AG10803 (cell line): ENCODE results near the gene AKAP1.

Experiments
- DNase-seq: peaks from one replicate; pipeline ENCODE4 v3.0.0; 2010; ENCODE audit warnings: low read depth
- H3K4me3 ChIP-seq: 2 replicates; pipeline ENCODE4 v1.5.1; 2011; ENCODE audit warnings: mild to moderate bottlenecking, low read length, control low read depth
- TF ChIP-seq, protein P1 (sequence below): conservative IDR thresholded peaks from 2 replicates; pipeline ENCODE4 v1.5.1; 2011; ENCODE audit warnings: mild to moderate bottlenecking, low read length, control low read depth, inconsistent platforms

Gene AKAP1

DNA sequence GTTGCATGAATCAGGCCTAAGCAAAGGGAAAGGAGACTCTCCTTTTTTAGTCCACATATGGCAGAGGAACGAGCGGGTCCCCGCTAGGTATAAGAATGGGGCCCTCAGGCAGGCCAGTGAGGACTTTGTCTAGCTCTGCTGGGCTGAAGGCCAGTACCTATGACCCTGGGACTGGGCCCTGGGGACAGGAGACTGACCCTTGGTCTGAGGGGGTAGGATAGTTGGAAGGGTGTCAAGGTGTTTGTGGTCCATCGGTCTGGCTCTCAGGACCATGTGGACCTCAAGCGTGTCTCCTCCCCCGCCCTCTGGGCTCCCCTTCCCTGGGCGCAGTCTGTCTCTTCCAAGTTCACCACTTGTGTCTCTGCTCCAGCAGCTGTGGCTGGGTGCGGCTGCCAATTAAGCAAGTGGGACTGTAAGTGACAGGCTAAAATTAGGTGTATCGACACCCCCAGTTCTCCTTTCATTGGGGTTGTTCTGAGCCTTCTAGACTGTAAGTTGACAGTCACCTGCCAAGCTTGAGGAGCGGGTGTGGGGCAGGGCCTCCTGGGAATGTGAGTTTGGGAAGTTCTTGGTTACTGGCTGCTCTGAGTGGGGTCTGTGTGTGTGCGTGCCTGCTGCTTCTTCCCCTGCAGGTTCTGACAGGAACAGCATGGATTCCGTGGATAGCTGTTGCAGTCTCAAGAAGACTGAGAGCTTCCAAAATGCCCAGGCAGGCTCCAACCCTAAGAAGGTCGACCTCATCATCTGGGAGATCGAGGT, 24.5 kb downstream of the AKAP1 start:
- TF ChIP-seq, protein P1, sequence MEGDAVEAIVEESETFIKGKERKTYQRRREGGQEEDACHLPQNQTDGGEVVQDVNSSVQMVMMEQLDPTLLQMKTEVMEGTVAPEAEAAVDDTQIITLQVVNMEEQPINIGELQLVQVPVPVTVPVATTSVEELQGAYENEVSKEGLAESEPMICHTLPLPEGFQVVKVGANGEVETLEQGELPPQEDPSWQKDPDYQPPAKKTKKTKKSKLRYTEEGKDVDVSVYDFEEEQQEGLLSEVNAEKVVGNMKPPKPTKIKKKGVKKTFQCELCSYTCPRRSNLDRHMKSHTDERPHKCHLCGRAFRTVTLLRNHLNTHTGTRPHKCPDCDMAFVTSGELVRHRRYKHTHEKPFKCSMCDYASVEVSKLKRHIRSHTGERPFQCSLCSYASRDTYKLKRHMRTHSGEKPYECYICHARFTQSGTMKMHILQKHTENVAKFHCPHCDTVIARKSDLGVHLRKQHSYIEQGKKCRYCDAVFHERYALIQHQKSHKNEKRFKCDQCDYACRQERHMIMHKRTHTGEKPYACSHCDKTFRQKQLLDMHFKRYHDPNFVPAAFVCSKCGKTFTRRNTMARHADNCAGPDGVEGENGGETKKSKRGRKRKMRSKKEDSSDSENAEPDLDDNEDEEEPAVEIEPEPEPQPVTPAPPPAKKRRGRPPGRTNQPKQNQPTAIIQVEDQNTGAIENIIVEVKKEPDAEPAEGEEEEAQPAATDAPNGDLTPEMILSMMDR, result no peak
- no peak for DNase-seq
- H3K4me3 ChIP-seq, result no peak overlapping the region

DNA sequence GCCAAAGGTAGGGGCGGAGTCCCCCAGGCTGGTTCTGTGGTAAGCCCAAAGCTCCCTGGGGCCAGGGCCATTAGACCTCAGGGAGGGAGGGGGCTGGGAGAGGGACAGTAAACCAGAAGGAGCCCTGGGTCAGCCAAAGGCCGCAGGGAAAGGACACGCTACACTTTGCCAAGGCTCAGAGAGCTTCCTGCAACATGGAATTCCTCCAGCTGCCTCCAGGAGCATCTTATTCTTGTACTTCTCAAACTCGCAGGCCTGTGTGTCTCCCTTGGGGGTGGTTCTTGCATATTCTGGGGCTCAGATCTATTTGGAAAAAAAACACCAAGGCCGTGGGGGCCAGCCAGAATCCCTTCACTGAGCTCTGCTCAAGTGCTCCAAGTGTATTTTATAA, 25.1 kb downstream of the AKAP1 start:
- H3K4me3 ChIP-seq, result no peak overlapping the region
- TF ChIP-seq, protein P1, result no peak
- no peak for DNase-seq

DNA sequence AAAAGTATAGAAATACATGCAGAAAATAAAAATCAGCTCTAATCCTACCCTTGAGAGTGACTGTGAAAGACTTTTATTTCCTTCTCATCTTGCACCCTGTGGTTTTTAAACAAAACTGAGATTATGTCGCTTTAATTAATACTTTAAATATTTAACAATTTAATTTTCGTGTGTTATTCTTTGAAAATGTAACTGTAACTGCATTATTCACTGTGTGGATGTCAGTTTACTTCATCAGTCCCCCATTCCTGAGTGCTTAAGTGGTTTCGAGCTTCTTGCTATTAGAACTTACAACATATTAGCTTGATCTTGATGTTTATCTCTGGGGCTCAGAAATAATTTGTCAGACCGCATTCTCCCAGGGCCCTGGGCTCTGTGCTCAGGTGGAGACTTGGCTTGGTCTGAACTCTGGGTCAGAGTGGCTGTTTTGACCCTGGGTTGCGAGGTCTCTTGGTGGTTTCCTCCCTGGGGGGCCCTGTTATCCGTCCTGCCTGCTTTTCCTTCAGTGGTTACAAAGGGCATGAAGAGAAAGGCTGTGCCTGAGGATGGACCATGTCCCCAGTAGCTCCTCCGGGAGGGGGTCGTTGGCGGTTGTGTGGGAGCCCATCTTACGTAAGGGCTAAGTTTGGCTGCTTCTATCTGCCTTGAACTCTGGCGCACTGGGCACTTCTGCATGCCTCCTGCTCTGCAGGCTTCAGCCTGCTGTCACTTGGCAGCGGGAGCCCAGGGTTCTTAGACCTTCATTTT, 25.7 kb downstream of the AKAP1 start:
- no peak for DNase-seq
- TF ChIP-seq, protein P1, result no peak
- no peak overlapping the region for H3K4me3 ChIP-seq

DNA sequence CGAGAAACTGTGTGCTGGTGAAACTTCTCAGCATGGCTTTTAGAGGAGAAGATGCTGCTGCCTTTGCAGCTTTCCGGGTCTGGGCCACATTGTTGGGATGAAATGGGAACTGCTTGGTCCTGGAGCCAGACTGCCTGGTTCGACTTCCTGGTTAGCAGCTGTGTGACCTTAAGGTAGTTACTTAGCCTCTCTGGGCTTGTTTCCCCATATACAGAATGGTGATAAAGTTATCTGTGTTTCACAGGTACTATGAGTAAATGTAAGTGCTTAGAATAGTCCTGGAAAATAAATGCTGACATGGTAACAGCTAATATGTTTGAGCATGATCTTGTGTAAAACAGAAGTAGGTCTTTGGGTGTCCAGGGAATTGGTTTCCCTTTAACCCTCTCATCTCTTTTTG, 26.3 kb downstream of the AKAP1 start:
- no peak for DNase-seq
- H3K4me3 ChIP-seq, result no peak overlapping the region
- TF ChIP-seq, protein P1, result no peak

DNA sequence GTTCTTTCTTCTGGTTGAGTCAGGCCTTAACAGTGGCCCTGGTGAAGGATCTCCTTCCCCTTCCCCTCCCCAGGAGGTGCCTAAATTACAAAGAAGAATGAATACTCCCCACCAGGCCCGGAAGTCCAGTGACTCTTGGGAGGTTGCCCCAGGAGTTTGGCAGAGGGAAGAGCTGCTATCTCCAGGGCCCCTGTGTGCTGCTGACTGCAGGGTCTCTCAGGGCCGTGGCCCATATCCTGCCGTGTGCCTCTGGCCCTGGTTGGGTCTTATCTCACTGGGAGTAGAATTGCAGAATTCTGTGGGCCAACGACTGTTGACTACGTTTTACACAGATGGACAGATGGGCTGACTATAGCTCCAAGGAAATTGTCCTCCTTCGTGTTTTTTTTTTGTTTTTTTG, 28.0 kb downstream of the AKAP1 start:
- no peak for DNase-seq
- H3K4me3 ChIP-seq, result no peak overlapping the region
- TF ChIP-seq, protein P1, result no peak

DNA sequence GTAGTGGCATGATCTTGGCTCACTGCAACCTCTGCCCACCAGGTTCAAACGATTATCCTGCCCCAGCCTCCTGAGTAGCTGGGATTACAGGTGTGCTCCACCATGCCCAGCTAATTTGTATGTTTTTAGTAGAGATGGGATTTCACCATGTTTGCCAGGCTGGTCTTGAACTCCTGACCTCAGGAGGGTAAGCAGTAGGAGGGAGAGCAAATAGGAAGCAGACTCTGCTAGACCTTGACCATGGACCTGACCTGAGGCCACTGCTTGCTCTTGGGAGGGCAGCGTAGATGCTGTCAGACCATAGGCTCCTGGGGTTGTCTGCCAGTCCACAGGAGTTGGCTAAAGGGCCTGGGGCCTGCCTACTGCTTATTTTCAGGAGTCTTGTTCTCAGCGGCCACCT, 28.6 kb downstream of the AKAP1 start:
- no peak for DNase-seq
- H3K4me3 ChIP-seq, result no peak overlapping the region
- TF ChIP-seq, protein P1, result no peak
